HG02763 (cell line): ENCODE measurements around the gene CFAP52.
"Not testable (repeated sequence)": the region's sequence is repeated elsewhere in the genome, so short reads cannot be mapped to it uniquely, and the experiment has no call there.

Experiments
- ATAC-seq: cut with Tn5 transposase; IDR thresholded peaks from one replicate; pipeline ENCODE4 v1.9.1; 2021; ENCODE audit warnings: mild to moderate bottlenecking, moderate library complexity; ENCODE audit not compliant: unreplicated experiment

The CFAP52 gene

DNA sequence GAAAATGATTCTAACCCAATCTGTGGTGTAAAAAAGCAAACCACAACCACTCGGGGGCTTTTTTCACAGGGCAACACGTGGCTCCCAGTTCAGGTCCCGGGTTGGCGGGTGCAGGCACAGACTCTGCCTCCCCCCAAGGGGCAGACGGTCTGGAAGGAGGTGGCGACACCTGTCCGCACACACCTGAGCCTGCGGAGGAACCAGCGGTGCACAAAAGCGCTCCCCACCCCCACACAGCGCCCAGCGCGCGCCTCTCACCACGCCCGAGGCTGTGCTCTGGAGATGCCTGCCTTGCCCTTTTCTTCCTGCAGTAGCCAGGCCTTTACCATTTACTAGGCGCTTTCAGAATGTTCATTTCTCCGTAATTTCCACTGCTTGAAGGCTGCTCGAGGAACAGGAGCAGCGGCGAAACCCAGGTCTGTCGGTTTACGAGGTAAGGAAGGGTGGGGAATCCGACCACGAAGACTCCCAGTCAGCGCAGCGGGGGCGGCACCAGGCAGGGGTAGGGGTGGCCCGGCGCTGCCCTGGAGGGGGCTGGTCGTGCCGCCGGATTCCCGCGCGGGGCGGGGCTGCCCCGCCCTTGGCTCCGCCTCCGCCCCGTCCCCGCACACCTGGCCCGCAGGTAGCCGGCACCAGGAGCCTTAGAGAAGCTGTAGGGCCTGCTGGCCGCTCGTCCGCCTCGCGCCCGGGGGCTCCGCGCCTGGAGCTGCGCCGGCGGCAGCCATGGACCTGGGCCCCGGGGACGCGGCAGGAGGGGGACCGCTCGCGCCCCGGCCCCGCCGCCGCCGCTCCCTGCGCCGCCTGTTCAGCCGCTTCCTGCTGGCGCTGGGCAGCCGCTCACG, 68.7 kb downstream of the CFAP52 start, which contains the start of gene USP43:
Gene USP43, plus strand, starts transcription at position 608 of the 842 bp plus-strand sequence. Its CDS starts 116 bp downstream, at position 724.
- ATAC-seq: no peak

DNA sequence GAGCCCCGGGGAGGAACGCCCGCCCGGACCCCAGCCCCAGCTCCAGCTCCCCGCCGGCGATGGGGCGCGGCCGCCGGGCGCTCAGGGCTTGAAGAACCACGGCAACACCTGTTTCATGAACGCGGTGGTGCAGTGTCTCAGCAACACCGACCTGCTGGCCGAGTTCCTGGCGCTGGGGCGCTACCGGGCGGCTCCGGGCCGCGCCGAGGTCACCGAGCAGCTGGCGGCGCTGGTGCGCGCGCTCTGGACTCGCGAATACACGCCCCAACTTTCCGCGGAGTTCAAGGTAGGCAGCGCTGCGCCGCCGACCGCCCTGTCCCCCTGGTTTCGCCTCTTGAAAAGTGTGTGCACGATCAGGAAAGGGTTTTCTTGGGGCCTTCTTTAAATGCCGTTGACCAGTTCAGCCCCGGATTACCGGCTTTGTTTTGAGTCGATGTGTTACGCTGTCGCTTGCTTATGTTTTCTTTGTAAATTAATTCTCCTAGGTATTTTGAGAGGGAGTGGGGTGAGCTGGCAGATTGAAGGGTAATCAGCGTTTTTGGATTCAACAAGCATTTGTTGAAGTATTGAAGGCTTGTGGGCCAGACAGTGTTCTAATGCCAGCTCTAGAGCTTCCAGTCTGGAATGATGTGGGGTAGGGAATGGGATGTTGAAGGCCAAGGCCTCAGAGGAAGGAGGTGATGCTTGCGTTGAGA, 69.6 kb downstream of the CFAP52 start:
- no peak for ATAC-seq

DNA sequence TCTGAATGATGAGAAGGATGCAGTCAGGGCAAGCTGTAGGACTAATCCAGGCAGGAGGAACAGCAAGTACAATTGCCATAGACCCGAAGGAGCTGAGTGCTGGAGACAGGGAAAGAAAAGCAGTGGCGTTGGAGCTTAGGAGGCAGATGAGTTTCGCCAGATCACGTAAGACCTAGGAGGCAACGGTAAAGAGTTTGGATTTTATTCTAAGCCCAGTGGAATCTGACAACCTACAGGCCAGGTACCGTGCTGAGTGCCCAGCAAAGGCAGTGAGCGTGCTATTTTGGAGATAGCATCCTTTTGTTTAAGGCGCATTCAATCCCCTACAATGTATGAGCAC, 70.1 kb downstream of the CFAP52 start:
- ATAC-seq: no peak

DNA sequence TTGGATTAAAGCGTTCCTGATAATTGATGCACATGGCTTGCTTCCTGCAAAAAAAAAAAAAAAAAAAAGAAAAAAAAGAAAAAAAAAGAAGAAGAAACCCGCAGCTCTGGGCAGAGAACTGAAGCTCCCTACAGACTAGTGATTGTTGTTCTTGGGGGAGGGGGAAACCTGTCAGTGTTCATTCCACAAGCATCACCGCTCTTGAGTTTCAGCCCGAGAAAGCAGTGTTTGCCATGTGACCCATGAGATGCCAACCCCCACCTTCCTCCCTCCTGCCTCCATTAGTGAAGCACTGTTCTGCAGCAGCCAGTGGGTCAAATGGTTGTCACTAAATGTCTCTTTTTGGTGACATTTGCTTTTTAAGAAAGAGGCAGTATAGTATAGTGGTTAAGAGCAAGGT, 70.6 kb downstream of the CFAP52 start:
- ATAC-seq: no peak

DNA sequence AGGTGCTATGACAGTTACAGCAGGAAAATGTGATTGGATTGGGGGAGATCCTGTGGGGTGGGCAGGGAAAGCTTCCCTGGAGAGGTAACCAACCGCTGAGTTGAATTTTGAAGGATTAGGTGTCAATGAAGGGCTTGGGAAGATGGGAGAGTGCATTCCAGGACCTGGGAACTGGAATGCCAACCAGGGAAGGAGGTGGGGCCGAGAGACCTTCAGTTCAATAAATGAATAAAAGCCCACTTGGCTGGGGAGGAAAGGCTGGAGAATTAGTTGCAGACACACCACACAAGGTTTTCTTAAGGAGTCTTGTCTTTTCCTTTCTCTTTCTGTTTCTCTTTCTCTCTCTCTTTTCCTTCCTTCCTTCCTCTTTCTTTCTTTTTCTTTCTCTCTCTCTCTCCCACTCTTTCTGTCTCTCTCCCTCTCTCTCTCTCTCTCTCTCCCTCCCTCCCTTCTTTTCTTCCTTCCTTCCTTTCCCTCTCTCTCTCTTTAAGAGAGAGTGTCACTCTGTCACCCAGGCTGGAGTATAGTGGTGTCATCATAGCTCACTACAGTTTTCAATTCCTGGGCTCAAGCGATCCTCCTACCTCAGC, 72.2 kb downstream of the CFAP52 start:
- ATAC-seq: no peak

DNA sequence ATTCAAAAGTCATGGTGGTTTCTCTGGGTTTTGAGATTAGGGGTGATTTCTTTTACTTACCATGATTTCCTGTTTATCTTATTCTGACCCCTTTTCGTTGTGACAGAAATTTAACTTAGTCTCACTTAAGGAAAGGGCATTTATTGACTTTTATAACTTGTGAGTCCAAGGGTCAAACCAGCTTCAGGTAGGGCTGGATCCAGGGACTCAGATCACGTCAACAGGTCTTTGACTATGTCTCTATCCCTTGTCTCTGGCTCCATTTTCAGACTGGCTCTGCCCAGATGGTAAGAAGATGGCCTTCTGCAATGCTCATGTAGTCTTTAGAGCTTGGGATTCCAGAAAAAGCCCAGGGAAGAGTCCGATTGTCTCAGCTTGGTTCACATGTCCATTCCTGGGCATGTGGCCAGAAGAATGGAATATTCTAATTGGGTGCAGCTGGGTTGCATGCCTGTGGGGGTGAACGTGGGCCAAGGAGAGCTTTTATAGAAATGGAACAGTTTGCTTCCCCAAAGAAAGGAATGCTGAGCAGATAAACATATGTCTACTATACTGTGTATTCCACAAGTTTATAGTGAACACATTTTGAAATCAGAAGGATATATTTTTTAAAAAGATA, 82.3 kb downstream of the CFAP52 start:
- ATAC-seq: no peak

DNA sequence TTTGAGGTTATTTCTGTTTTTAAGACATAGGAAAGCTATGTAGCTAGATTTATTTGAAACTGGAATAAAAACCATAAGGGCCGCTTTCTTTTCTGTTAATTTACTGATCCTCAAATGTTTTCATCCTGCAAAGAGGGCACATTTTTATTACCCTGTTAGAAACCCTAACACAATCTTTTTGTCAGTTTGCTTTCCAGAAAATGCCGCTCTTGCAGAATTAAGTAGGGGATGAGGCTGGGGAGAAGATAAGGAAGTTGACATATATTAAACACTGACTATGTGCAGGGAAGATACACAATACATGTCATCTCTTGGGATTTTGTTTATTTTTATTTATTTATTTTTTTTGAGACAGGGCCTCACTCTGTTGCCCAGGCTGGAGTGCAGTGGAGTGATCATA, 84.6 kb downstream of the CFAP52 start:
- ATAC-seq: no peak

DNA sequence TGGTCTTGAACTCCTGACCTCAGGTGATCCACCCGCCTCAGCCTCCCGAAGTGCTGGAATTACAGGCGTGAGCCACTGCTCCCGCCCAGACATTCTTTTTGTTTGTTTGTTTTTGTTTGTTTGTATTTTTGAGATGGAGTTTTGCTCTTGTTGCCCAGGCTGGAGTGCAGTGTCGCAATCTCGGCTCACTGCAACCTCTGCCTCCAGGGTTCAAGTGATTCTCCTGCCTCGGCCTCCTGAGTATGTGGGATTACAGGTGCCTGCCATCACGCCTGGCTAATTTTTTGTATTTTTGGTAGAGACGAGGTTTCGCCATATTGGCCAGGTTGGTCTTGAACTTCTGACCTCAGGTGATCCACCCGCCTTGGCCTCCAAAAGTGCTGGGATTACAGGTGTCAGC, 87.1 kb downstream of the CFAP52 start:
- ATAC-seq: not testable (repeated sequence)

DNA sequence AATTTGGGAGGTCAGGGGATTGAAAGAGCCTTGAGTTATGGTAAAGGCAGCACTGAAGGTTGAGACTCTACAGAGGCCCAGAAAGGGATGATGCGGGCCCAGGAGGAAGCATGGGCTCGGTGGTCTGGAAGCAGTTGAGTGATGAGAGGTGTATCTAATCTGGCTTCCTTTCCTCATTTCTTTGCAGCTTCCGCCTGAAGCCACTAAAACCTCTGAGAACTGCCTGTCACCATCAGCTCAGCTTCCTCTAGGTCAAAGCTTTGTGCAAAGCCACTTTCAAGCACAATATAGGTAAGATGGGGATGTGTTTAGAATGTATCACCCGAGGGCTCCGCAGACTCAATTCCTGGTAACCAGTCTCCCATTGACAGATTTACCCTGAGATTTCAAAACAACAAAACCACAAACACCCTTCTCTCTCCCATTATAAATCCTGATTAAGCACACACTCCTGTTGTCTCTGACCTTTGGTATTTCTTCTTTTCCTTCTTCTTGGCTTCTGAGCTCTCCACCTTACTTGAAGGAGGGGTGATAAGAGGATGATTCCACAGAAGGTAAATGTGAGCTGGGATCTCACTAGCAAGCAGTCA, 90.1 kb downstream of the CFAP52 start:
- no peak for ATAC-seq

DNA sequence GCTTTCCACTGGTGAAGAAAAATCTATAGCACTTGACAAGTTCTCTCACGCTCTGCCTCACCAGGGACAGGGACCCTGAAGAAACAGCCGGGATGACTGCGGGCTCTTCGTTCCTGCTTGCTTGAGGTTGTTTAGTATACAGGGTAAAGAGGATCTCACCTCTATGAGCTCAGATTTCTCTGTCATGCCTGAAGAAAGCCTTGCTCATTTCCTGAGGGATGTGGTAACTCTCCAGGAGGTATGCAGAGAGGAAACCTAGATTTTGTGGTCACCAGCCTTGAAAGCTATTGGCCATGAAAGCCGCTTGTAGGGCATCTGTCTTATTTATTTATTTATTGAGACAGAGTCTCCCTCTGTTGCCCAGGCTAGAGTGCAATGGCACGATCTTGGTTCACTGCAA, 92.1 kb downstream of the CFAP52 start:
- no peak for ATAC-seq

DNA sequence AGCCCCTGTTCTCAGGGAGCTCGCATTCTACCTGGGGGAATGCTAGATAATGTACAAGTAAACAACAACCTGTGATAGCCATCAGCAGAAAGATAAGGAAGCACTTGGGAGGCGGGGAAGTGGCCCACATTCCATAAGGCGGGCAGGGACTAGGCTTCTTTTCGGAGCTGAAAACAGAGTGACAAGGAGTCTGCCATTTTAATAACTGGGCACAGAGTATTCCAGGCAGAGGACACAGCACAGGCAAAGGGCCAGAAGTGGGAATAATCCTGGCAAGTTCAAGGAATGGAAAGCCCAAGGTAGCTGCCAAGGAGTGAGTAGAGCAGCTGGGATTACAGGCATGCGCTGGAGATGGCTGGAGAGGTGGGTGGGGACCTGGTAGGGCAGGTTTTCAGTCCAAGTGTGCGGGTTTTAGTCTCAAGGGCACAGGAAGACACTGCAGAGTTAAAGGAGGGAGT, 93.1 kb downstream of the CFAP52 start:
- no peak for ATAC-seq

DNA sequence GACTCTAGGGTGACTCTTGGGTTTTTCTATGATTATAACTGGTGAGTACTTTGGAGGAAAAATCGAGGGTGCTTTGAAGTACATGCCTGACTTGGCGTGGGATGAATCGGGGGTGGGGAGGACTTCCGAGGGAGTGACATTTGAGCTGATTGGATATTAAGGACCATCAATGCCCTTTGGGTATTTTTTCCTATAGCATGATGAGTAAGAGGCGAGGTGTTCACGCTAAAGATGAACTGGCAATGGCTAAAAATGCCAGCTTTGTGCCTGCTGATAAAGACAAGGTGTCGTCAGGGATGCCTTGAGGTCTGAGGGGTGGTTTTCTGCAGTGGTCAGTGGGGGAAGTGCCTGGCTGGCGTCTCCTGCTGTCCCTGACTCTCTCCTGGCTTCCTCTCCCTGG, 94.2 kb downstream of the CFAP52 start:
- no peak for ATAC-seq

DNA sequence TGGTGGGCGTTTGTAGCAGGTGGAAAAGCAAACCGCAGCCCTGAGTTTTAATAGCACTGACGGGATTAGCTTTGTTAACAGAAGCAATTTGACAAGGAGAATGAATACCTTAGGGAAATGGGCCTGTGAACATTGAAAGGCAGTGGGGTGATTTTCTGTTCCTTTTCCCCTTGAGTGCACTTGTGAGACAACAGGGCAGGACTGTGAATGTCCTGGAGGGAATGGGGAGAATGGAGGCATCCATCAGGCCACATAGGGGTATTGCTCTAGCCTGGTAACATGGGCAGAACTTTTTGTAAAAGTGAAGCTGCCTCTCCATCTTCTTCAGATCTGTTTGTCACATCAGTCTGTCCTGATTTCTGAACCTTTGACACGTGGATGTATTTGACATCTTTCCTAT, 95.1 kb downstream of the CFAP52 start:
- ATAC-seq: no peak

DNA sequence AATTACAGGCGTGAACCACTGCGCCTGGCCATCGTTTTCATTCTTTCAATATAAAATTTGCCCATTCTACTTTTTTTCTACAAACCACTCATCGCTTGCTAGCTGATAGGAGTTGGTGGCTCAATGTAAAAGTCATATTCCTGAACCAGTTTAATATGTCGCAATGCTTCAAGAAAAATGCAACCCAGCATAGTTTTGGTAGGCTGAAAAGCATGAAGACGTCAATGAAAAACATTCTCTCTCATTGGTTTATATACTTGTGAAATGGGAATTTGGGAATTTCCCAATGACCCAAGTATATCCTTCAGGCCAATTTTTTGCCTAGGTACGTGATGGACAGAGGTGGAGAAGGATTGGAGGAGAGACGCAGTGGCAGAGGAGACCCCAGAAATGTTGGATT, 95.8 kb downstream of the CFAP52 start:
- ATAC-seq: no peak

DNA sequence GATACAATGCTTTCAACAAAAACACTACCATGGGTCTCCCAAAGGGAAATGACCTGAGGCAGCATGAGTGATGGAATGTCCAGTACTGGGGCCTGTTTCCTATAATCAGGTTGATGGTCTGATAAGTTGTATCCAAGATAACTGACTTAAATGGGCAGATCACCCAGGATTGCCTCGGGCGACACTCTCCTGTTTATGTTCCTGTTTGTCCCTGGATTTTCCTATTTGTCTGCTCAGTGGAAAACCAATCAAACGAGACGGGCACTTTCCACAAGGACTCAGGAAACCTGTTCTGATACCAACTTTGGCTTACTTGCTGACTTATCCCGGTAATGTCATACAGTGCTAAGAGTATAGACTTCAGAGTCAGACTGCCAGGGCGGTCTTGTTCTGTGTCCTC, 96.2 kb downstream of the CFAP52 start:
- no peak for ATAC-seq

DNA sequence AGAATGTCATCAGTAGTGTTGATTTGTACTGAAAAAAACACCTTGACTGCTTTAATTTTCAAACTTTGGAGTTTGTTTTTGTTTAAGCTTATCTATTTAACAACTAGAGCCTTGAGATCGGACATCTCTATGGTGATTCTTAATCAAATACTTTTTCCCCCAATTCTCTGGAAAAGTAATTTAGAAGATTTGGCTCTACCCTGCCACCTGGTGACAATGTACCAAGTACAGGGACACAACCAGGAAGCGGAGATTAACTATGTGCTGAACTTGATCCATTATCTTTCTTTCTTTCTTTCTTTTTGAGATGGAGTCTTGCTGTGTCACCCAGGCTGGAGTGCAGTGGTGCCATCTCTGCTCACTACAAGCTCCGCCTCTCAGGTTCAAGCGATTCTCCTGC, 99.6 kb downstream of the CFAP52 start:
- no peak for ATAC-seq

DNA sequence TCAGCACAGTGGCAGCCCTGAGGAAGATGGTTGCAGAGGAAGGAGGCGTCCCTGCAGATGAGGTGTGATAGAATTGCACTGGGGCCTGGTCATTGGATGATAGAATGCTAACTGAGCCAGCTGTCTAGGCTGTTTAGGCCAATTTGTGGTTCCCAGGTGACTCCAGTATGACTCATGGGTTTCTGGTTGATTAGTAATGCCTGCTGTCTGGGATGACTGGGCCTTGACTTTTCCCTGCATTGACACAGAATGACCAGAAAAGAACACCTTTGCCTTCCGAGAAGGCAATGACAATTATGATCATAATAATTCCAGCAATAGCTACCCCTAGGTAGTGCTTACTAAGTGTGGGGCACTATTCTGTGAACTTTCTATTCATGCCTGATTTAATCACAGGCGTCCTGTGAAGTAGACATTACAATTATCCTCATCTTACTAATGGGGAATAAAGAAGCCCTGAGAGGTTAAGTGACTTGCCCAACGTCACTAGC, 100.4 kb downstream of the CFAP52 start:
- ATAC-seq: no peak

DNA sequence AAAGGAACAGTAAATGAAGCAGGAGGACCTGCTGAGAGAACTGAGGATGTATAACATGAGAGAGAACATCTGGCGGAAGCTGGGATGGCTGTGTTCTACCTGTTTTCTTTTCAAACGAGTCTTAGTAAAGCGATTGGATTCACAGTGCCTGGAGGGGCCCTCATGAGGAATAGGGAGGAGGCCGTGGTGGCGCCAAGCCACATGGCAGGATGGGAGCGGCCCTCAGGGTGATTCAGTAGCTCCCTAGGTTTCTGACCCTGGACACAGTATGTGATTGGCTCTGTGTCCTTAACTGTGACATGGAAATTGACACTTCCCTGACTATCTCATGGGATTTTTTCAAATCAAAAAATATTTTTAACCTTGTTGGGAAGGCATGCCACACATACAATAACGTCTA, 101.0 kb downstream of the CFAP52 start:
- ATAC-seq: no peak

DNA sequence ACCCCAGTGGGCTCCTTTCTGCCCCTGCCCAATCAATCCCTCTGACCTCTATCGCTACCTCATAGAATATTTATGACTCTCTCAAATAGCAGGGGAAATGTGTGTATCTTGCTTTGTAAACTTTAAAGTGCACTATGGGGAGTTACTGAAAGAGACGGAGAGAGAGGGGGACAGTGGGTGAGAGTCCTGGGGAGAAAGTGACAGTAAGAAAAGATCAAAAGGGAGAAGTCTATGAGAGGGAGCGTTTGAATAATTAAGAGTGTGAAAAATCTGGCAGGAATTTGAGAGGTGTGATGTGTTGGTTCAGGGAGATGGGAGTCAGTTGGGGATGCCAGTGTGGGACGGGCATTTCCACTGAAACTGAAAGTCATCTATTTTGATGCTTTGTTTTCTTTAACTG, 101.5 kb downstream of the CFAP52 start:
- ATAC-seq: no peak

DNA sequence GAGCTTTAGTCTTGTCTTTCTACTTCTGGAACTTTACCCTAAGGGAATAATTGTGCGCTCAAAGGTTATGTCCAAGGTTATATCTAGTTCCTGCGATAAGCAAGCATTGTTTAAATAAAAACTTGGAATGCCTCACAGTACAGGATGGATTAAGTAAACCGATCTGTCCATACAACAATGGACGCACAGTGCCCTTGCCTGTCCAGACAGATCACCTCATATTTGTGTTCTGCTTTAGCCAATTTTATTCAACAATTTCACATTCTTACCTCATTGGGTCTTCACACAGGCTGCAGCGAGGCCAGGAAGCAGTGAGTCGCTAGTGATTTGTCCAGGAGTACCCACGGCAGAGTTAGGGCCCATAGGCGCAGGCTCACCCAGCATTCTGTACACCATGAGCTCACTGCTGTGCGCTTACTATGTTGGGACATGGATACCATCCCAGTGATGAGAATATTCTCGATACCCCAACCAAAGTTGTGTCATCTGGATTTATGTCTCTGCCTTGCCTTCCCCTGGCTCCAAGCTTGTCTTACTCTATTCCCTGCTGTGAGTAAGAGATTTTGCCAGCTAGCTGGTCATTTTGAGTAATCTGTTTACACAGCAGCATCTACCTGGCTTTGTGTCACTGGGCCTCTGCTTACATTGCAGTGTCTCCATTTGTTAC, 108.6 kb downstream of the CFAP52 start:
- no peak for ATAC-seq
